ENCODE data around the gene FLACC1. TPM values are rescaled to one million over a fixed set of nuclear protein-coding genes. Genes with fewer than 3 reads are reported as not detected.

FLACC1 gene
- total and polyA plus RNA-seq, 9 of the 15 experiments (the other 6 are each of a cell fraction or from before 2014, with no cell fraction given), result 0.07 to 0.68 (median 0.22) TPM; not detected in 2

DNA sequence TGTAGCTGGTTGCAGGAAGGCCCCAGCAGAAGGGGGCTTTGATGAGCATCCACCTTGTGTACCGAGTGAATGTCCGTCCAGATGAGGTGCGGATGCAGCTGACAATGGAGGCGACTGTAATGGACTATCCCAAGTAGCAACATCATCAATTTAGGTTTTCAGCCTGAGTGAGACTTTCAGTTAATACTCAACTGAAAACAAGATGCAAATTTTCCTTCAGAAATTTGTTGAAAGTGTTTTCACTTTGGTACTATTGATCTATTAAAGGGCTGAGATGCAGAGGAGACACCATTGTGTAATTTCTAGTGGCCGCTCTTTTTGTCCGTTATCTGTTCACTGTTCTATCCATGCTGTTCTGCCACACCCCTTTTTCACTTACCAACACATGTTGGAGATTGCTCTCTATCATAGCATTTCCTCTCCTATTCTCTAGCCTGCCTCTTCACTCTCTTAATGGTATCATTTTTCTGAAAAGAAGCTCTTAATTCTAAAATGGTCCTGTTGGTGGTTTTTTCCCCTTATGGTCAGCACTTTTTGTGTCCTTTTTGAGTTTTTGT, 108.8 kb downstream of the FLACC1 start (continued):
- peak in 1 of 2 experiments; percentile 54; a peak in 1 of 4 replicates for TF ChIP-seq HDAC1 (IDR thresholded peaks at IDR 0.05)
- TF ChIP-seq BRF1 (IDR thresholded peaks at IDR 0.05; ENCODE audit: borderline replicate concordance, extremely low read depth, insufficient read length), result no peak
- TF ChIP-seq, protein P1, sequence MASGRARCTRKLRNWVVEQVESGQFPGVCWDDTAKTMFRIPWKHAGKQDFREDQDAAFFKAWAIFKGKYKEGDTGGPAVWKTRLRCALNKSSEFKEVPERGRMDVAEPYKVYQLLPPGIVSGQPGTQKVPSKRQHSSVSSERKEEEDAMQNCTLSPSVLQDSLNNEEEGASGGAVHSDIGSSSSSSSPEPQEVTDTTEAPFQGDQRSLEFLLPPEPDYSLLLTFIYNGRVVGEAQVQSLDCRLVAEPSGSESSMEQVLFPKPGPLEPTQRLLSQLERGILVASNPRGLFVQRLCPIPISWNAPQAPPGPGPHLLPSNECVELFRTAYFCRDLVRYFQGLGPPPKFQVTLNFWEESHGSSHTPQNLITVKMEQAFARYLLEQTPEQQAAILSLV (tag; IDR thresholded peaks at IDR 0.05), result no peak
- no peak for TF ChIP-seq HSF4 (CRISPR knock-in tag; IDR thresholded peaks at IDR 0.05; ENCODE audit: borderline replicate concordance)
- TF ChIP-seq, protein P2, sequence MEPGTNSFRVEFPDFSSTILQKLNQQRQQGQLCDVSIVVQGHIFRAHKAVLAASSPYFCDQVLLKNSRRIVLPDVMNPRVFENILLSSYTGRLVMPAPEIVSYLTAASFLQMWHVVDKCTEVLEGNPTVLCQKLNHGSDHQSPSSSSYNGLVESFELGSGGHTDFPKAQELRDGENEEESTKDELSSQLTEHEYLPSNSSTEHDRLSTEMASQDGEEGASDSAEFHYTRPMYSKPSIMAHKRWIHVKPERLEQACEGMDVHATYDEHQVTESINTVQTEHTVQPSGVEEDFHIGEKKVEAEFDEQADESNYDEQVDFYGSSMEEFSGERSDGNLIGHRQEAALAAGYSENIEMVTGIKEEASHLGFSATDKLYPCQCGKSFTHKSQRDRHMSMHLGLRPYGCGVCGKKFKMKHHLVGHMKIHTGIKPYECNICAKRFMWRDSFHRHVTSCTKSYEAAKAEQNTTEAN (CRISPR knock-in tag; IDR thresholded peaks at IDR 0.05), result no peak
- no peak for TF ChIP-seq TGIF2 (CRISPR knock-in tag; IDR thresholded peaks at IDR 0.05)
- TF ChIP-seq, protein P3, sequence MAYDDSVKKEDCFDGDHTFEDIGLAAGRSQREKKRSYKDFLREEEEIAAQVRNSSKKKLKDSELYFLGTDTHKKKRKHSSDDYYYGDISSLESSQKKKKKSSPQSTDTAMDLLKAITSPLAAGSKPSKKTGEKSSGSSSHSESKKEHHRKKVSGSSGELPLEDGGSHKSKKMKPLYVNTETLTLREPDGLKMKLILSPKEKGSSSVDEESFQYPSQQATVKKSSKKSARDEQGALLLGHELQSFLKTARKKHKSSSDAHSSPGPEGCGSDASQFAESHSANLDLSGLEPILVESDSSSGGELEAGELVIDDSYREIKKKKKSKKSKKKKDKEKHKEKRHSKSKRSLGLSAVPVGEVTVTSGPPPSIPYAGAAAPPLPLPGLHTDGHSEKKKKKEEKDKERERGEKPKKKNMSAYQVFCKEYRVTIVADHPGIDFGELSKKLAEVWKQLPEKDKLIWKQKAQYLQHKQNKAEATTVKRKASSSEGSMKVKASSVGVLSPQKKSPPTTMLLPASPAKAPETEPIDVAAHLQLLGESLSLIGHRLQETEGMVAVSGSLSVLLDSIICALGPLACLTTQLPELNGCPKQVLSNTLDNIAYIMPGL (CRISPR knock-in tag; IDR thresholded peaks at IDR 0.05), result no peak
- TF ChIP-seq SUPT5H (IDR thresholded peaks at IDR 0.05), result no peak
- no peak for TF ChIP-seq SNRNP70 (optimal IDR thresholded peaks at IDR 0.05; ENCODE audit: low read depth, low read length)
